Measurements from ENCODE around the gene GPR34. TPM values are rescaled to one million over a fixed set of nuclear protein-coding genes. Genes with fewer than 3 reads are reported as not detected.

GPR34 gene
- polyA plus RNA-seq, 1 donor from 2014 or later, result not detected

DNA sequence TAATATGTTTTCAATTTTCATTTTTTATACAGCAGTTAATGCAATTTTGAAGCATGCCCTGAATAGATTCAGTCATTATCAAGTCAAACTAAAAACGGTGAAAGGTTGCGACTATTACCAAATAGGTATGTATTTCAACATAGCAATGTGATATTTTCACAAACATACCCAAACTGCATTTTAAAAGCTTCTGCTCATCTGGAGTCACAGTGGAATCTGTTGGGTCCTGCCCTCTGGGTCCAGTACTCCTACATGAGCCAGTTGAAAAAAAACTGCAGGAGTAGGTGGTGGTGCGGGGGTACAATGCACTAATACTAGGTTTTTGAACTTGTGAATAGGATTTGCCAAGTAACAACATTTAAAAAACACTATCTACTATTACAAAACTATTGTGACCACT is 938 bp downstream of the GPR34 start:
- Histone ChIP-seq H3F3A (ENCODE audit: insufficient read depth, low read length, poor library complexity, severe bottlenecking) (no peaks in the 10 kb centered on the region), H3K27me3 (ENCODE audit: insufficient read depth, low read depth, low read length) (no peaks in the 10 kb centered on the region), H2AFZ (ENCODE audit: low read depth, low read length) (no peak overlapping the region), H3K4me3 (ENCODE audit: low read length) (no peak overlapping the region), H3K9me3 (ENCODE audit: low read length) (no peaks in the 10 kb centered on the region), H3K9ac (ENCODE audit: low read length) (no peak overlapping the region), H3K27ac (ENCODE audit: low read length) (no peak overlapping the region), H4K20me1 (ENCODE audit: insufficient read depth) (no peaks in the 10 kb centered on the region), H3K79me2 (replicated peaks; ENCODE audit: insufficient read depth, low read length) (no peaks in the 10 kb centered on the region), H3K4me2 (ENCODE audit: low read length) (no peak overlapping the region), H3K36me3 (ENCODE audit: insufficient read depth, low read length) (no peaks in the 10 kb centered on the region), H3K9me2 (ENCODE audit: insufficient read depth, low read length) (no peaks in the 10 kb centered on the region)
- TF ChIP-seq EZH2 (IDR thresholded peaks at IDR 0.05; ENCODE audit: borderline replicate concordance, insufficient read depth, low read length, poor library complexity, severe bottlenecking) (no peak), EP300 (conservative IDR thresholded peaks at IDR 0.05; ENCODE audit: poor library complexity, severe bottlenecking) (no peak), RAD21 (conservative IDR thresholded peaks at IDR 0.05) (no peak), TAF1 (IDR thresholded peaks at IDR 0.05; ENCODE audit: low read depth) (no peak), SMC3 (conservative IDR thresholded peaks at IDR 0.05; ENCODE audit: poor library complexity) (no peak), POLR2AphosphoS5 (IDR thresholded peaks at IDR 0.05) (no peak), MXI1 (conservative IDR thresholded peaks at IDR 0.05; ENCODE audit: poor library complexity, severe bottlenecking) (no peak)
- TF ChIP-seq, protein P1, sequence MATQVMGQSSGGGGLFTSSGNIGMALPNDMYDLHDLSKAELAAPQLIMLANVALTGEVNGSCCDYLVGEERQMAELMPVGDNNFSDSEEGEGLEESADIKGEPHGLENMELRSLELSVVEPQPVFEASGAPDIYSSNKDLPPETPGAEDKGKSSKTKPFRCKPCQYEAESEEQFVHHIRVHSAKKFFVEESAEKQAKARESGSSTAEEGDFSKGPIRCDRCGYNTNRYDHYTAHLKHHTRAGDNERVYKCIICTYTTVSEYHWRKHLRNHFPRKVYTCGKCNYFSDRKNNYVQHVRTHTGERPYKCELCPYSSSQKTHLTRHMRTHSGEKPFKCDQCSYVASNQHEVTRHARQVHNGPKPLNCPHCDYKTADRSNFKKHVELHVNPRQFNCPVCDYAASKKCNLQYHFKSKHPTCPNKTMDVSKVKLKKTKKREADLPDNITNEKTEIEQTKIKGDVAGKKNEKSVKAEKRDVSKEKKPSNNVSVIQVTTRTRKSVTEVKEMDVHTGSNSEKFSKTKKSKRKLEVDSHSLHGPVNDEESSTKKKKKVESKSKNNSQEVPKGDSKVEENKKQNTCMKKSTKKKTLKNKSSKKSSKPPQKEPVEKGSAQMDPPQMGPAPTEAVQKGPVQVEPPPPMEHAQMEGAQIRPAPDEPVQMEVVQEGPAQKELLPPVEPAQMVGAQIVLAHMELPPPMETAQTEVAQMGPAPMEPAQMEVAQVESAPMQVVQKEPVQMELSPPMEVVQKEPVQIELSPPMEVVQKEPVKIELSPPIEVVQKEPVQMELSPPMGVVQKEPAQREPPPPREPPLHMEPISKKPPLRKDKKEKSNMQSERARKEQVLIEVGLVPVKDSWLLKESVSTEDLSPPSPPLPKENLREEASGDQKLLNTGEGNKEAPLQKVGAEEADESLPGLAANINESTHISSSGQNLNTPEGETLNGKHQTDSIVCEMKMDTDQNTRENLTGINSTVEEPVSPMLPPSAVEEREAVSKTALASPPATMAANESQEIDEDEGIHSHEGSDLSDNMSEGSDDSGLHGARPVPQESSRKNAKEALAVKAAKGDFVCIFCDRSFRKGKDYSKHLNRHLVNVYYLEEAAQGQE (IDR thresholded peaks at IDR 0.05; ENCODE audit: borderline replicate concordance), result no peak
- TF ChIP-seq, protein P2, sequence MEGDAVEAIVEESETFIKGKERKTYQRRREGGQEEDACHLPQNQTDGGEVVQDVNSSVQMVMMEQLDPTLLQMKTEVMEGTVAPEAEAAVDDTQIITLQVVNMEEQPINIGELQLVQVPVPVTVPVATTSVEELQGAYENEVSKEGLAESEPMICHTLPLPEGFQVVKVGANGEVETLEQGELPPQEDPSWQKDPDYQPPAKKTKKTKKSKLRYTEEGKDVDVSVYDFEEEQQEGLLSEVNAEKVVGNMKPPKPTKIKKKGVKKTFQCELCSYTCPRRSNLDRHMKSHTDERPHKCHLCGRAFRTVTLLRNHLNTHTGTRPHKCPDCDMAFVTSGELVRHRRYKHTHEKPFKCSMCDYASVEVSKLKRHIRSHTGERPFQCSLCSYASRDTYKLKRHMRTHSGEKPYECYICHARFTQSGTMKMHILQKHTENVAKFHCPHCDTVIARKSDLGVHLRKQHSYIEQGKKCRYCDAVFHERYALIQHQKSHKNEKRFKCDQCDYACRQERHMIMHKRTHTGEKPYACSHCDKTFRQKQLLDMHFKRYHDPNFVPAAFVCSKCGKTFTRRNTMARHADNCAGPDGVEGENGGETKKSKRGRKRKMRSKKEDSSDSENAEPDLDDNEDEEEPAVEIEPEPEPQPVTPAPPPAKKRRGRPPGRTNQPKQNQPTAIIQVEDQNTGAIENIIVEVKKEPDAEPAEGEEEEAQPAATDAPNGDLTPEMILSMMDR (IDR thresholded peaks at IDR 0.05; ENCODE audit: poor library complexity, severe bottlenecking), result no peak

DNA sequence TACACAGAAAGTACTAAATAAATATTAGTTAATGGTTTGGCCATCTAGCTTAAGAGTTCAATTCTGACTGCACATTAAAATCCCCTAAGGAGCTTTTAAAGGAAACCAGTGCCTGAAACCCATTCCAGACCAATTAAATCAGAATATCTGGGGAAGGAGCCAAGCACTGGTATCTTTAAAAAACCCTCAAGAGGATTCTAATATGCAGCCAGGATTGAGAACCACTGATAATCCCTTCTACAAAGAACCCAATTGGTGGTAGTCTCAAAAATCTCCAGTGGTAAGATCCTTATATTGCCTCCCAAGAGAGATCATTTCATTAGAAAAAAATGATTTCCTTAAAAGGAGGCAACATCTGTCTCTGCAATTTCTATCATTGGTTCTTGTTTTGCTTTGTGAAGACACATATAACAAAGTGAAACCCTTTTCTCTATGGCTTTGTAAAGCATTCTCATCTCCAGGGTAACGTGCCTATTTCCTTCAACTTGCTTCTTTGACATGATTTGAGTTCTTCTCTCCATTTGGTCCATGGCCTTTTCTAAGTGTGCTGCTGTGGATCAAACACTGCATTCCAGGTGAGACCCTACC is 3.5 kb downstream of the GPR34 start:
- no peaks in the 10 kb centered on the region for H4K20me1 ChIP-seq (ENCODE audit: insufficient read depth)
- H3K79me2 ChIP-seq (replicated peaks; ENCODE audit: insufficient read depth, low read length), result no peaks in the 10 kb centered on the region
- H3K9ac ChIP-seq (ENCODE audit: low read length), result no peak overlapping the region
- no peaks in the 10 kb centered on the region for H3K9me2 ChIP-seq (ENCODE audit: insufficient read depth, low read length)
- no peaks in the 10 kb centered on the region for H3F3A ChIP-seq (ENCODE audit: insufficient read depth, low read length, poor library complexity, severe bottlenecking)
- no peak overlapping the region for H2AFZ ChIP-seq (ENCODE audit: low read depth, low read length)
- H3K36me3 ChIP-seq (ENCODE audit: insufficient read depth, low read length), result no peaks in the 10 kb centered on the region
- H3K27me3 ChIP-seq (ENCODE audit: insufficient read depth, low read depth, low read length), result no peaks in the 10 kb centered on the region
- no peak overlapping the region for H3K27ac ChIP-seq (ENCODE audit: low read length)
- TF ChIP-seq RAD21 (conservative IDR thresholded peaks at IDR 0.05) (no peak), EZH2 (IDR thresholded peaks at IDR 0.05; ENCODE audit: borderline replicate concordance, insufficient read depth, low read length, poor library complexity, severe bottlenecking) (no peak), SMC3 (conservative IDR thresholded peaks at IDR 0.05; ENCODE audit: poor library complexity) (no peak)
- TF ChIP-seq, protein P1 (IDR thresholded peaks at IDR 0.05; ENCODE audit: borderline replicate concordance), result no peak
- H3K4me3 ChIP-seq (ENCODE audit: low read length), result no peak overlapping the region
- no peak overlapping the region for H3K4me2 ChIP-seq (ENCODE audit: low read length)
- H3K9me3 ChIP-seq (ENCODE audit: low read length), result no peaks in the 10 kb centered on the region
